GM18519 (cell line): ENCODE results near the gene TTLL12.

Source experiments
- ATAC-seq: cut with Tn5 transposase; IDR thresholded peaks from one replicate; pipeline ENCODE4 v1.9.1; 2021; ENCODE audit warnings: mild to moderate bottlenecking, moderate library complexity; ENCODE audit not compliant: unreplicated experiment, low FRiP score

TTLL12 gene

GRCh38 chr22:43174941-43175531 lies 11.9 kb downstream of the TTLL12 start:
- ATAC-seq: no peak

- ATAC-seq: no peak
These were observed 12.8 kb downstream of the TTLL12 start for GRCh38 chr22:43173976-43174720.

GRCh38 chr22:43173566-43173965 lies 13.4 kb downstream of the TTLL12 start:
- no peak for ATAC-seq

GRCh38 chr22:43172191-43172590 lies 14.7 kb downstream of the TTLL12 start:
- ATAC-seq: no peak

- no peak for ATAC-seq
These were observed 15.3 kb downstream of the TTLL12 start for GRCh38 chr22:43171607-43172006.

GRCh38 chr22:43171019-43171491 lies 15.9 kb downstream of the TTLL12 start:
- ATAC-seq: no peak

- ATAC-seq: no peak
These were observed 16.8 kb downstream of the TTLL12 start for GRCh38 chr22:43170131-43170480.

GRCh38 chr22:43169310-43170130 lies 17.4 kb downstream of the TTLL12 start:
- ATAC-seq: no peak

- no peak for ATAC-seq
These were observed 18.2 kb downstream of the TTLL12 start for GRCh38 chr22:43168471-43169309.

- ATAC-seq: no peak
These were observed 19.8 kb downstream of the TTLL12 start for GRCh38 chr22:43167001-43167589.

GRCh38 chr22:43166132-43166930 lies 20.6 kb downstream of the TTLL12 start:
- ATAC-seq: no peak

GRCh38 chr22:43164636-43165035 lies 22.3 kb downstream of the TTLL12 start:
- ATAC-seq: no peak

- ATAC-seq: no peak
These were observed 23.6 kb downstream of the TTLL12 start for GRCh38 chr22:43163241-43163795.

- ATAC-seq: no peak
These were observed 24.4 kb downstream of the TTLL12 start for GRCh38 chr22:43162412-43163150.

GRCh38 chr22:43160497-43161126 lies 26.3 kb downstream of the TTLL12 start:
- no peak for ATAC-seq

- ATAC-seq: no peak
These were observed 27.3 kb downstream of the TTLL12 start for GRCh38 chr22:43159484-43160178.

GRCh38 chr22:43158778-43159483 lies 28.0 kb downstream of the TTLL12 start:
- no peak for ATAC-seq
